HL-60 (cell line): ENCODE measurements around the gene SHFL.

Source experiments
- GABPA ChIP-seq: IDR thresholded peaks from 2 replicates; pipeline ENCODE4 v1.6.1; 2012; ENCODE audit warnings: low read depth
- POLR2AphosphoS5 ChIP-seq: IDR thresholded peaks from 2 replicates; pipeline ENCODE4 v1.6.1; 2012; ENCODE audit warnings: low read depth
- SPI1 ChIP-seq: IDR thresholded peaks from 2 replicates; pipeline ENCODE4 v1.6.1; 2012; ENCODE audit warnings: low read depth, mild to moderate bottlenecking, borderline replicate concordance
- TF ChIP-seq, protein P1 (sequence below): IDR thresholded peaks from one replicate; pipeline ENCODE4 v1.5.1; 2011; ENCODE audit warnings: low read length, control low read depth, inconsistent platforms; ENCODE audit not compliant: insufficient read depth
- TF ChIP-seq, protein P2 (sequence below): IDR thresholded peaks from 2 replicates; pipeline ENCODE4 v1.6.1; 2012; ENCODE audit warnings: low read depth; ENCODE audit not compliant: insufficient replicate concordance

DNA sequence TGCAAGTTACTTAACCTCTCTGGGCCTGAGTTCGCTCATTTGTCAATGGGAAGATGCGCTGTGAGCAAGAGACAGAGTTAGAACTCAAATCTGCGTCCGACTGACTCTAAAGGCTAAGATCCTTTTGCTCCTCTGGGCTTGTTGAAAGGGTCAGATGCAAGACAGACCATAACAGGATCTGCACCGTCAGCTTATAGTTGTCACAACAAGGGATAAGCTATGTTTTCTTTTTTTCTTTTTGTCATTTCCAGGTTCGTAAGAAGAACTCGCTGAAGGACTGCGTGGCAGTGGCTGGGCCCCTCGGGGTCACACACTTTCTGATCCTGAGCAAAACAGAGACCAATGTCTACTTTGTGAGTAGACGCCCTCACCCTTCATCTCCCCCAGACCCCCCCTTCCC lies 21.1 kb downstream of the SHFL start:
- TF ChIP-seq, protein P1, sequence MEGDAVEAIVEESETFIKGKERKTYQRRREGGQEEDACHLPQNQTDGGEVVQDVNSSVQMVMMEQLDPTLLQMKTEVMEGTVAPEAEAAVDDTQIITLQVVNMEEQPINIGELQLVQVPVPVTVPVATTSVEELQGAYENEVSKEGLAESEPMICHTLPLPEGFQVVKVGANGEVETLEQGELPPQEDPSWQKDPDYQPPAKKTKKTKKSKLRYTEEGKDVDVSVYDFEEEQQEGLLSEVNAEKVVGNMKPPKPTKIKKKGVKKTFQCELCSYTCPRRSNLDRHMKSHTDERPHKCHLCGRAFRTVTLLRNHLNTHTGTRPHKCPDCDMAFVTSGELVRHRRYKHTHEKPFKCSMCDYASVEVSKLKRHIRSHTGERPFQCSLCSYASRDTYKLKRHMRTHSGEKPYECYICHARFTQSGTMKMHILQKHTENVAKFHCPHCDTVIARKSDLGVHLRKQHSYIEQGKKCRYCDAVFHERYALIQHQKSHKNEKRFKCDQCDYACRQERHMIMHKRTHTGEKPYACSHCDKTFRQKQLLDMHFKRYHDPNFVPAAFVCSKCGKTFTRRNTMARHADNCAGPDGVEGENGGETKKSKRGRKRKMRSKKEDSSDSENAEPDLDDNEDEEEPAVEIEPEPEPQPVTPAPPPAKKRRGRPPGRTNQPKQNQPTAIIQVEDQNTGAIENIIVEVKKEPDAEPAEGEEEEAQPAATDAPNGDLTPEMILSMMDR, result no peak
- TF ChIP-seq SPI1, result no peak
- no peak for TF ChIP-seq GABPA
- TF ChIP-seq, protein P2, sequence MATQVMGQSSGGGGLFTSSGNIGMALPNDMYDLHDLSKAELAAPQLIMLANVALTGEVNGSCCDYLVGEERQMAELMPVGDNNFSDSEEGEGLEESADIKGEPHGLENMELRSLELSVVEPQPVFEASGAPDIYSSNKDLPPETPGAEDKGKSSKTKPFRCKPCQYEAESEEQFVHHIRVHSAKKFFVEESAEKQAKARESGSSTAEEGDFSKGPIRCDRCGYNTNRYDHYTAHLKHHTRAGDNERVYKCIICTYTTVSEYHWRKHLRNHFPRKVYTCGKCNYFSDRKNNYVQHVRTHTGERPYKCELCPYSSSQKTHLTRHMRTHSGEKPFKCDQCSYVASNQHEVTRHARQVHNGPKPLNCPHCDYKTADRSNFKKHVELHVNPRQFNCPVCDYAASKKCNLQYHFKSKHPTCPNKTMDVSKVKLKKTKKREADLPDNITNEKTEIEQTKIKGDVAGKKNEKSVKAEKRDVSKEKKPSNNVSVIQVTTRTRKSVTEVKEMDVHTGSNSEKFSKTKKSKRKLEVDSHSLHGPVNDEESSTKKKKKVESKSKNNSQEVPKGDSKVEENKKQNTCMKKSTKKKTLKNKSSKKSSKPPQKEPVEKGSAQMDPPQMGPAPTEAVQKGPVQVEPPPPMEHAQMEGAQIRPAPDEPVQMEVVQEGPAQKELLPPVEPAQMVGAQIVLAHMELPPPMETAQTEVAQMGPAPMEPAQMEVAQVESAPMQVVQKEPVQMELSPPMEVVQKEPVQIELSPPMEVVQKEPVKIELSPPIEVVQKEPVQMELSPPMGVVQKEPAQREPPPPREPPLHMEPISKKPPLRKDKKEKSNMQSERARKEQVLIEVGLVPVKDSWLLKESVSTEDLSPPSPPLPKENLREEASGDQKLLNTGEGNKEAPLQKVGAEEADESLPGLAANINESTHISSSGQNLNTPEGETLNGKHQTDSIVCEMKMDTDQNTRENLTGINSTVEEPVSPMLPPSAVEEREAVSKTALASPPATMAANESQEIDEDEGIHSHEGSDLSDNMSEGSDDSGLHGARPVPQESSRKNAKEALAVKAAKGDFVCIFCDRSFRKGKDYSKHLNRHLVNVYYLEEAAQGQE, result no peak
- 0 out of 2 replicates have a peak, but pooled peaks have one; percentile 4 for TF ChIP-seq POLR2AphosphoS5
